ENCODE data around the gene ZNF75A. TPM values are rescaled to one million over a fixed set of nuclear protein-coding genes. Genes with fewer than 3 reads are reported as not detected.
A peak's percentile ranks its signal among the peaks of the same experiment; 100 is the strongest.

The ZNF75A gene
- polyA plus RNA-seq, 2 of the 4 experiments (the other 2 are of a cell fraction): 16.6 to 27.3 TPM

- TF ChIP-seq, protein P1, sequence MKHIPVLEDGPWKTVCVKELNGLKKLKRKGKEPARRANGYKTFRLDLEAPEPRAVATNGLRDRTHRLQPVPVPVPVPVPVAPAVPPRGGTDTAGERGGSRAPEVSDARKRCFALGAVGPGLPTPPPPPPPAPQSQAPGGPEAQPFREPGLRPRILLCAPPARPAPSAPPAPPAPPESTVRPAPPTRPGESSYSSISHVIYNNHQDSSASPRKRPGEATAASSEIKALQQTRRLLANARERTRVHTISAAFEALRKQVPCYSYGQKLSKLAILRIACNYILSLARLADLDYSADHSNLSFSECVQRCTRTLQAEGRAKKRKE (CRISPR knock-in tag; IDR thresholded peaks at IDR 0.05; ENCODE audit: low read depth): no peak
- no peak for TF ChIP-seq PHF8 (IDR thresholded peaks at IDR 0.05; ENCODE audit: borderline replicate concordance, low read depth)
- TF ChIP-seq, protein P2, sequence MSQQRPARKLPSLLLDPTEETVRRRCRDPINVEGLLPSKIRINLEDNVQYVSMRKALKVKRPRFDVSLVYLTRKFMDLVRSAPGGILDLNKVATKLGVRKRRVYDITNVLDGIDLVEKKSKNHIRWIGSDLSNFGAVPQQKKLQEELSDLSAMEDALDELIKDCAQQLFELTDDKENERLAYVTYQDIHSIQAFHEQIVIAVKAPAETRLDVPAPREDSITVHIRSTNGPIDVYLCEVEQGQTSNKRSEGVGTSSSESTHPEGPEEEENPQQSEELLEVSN (IDR thresholded peaks at IDR 0.05; ENCODE audit: borderline replicate concordance, low read depth): no peak
- TF ChIP-seq FOSB (CRISPR knock-in tag; IDR thresholded peaks at IDR 0.05): no peak
- TF ChIP-seq, protein P3, sequence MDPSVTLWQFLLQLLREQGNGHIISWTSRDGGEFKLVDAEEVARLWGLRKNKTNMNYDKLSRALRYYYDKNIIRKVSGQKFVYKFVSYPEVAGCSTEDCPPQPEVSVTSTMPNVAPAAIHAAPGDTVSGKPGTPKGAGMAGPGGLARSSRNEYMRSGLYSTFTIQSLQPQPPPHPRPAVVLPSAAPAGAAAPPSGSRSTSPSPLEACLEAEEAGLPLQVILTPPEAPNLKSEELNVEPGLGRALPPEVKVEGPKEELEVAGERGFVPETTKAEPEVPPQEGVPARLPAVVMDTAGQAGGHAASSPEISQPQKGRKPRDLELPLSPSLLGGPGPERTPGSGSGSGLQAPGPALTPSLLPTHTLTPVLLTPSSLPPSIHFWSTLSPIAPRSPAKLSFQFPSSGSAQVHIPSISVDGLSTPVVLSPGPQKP (IDR thresholded peaks at IDR 0.05; ENCODE audit: low read depth, low read length): no peak
- POLR2A ChIA-PET: no interaction called here
- Histone ChIP-seq H3K27ac (no peak overlapping the region), H3K4me3 (no peak overlapping the region), H3K4me2 (no peak overlapping the region), H3K4me1 (no peaks in the 10 kb centered on the region), H3K9me3 (peaks cover 8% of the 10 kb centered on the region; the same call in 1 of the 3 replicates)
- CTCF ChIA-PET: interaction anchor here (0.8 to 3.7 kb wide), 4 partner anchors 9 to 103 kb away, joined by 3 to 15 read pairs (median 4); no protein-coding TSS in a partner anchor
- no peak for FAIRE-seq
- ATAC-seq: no peak
- DNase-seq (ENCODE audit: low read depth in 1 of 2, low spot score in 1 of 2): no peak
- WGBS (ENCODE audit: missing lambda C conversion rate): 21% methylated on average over 5 of the region's 5 CpGs
Measured at GRCh38 chr16:3276679-3277078, 28.6 kb upstream of the ZNF75A start.

DNA sequence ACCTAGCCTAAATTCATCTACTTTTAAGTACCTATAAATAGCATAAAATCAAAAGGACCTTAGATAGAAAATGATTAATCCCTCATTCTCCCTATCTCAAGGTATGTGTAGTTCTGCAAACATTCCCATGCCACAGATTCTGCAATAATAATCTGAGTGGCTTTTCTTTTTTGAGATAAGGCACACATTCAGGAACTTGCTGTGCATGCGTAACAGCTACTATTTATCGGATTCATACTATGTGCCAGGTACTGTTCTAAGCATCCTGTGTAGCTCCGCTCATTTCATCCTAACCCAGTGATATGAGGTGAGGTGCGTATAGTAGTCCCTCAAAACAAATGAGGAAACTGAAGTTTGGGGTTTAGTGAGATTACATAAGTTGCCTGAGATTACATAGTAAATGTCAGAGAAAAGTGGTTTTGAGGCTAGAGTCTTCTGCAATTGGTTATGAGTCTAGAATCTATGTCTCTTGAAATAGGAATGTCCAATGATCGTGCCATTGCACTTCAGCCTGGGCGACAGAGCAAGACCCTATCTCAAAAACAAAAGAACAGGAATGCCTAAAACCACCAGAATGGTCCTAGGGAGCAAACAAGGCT is 24.0 kb upstream of the ZNF75A start:
- POLR2A ChIA-PET: no interaction called here
- H3K9me3 ChIP-seq: peaks cover 23% of the 10 kb centered on the region
- CTCF ChIA-PET: interaction anchor here (1.2 to 2.0 kb wide), 2 partner anchors 14 to 15 kb away, joined by 3 to 6 read pairs; no protein-coding TSS in a partner anchor
- ATAC-seq (no peak), FAIRE-seq (no peak), DNase-seq (ENCODE audit: low read depth in 1 of 2, low spot score in 1 of 2) (no peak)
- H3K4me3 ChIP-seq: no peak overlapping the region
- TF ChIP-seq SMC3 (IDR thresholded peaks at IDR 0.05) (no peak), MAZ (IDR thresholded peaks at IDR 0.05; ENCODE audit: borderline replicate concordance, low read depth, low read length) (no peak), RFX5 (IDR thresholded peaks at IDR 0.05) (no peak)
- H3K27ac ChIP-seq: no peak overlapping the region
- H3K4me1 ChIP-seq: no peaks in the 10 kb centered on the region
- 96% methylated on average over 6 of the region's 6 CpGs for WGBS (ENCODE audit: missing lambda C conversion rate)
- H3K4me2 ChIP-seq: peak overlapping the region; percentile 82; the same call in 2 of the 3 replicates

DNA sequence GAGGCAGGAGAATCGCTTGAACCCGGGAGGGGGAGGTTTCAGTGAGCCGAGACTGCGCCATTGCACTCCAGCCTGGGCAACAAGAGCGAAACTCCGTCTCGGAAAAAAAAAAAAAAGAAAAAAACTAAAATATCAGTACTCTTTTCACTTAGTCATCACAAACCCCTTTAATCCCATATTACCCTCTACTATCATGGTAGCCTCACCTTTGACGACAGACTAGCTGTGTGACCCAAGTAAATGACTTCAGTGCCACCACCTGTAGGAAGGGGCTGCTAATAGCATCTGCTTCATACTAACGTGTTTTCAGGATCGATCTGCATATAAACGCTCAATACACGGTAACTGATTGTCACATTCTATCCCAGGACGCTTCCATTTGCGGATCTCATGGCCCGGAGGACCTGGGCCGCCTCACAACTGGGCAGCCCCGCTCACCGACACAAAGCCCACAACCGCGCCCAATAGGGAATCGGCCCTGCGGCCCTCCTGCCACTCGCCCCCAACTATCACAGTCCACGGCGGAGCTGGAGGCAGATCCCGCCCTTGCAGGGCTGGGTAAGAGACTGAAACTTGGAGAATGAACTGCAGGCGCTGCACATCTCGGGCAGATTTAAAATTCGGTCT is 23.1 kb upstream of the ZNF75A start:
- ChIA-PET POLR2A (interaction anchor here (0.5 to 3.2 kb wide), 12 partner anchors 11 to 991 kb away, joined by 3 to 15 read pairs (median 8); partner anchors contain the start of genes NAA60, OR1F1, TFAP4 and TIGD7), CTCF (interaction anchor here (1.0 to 1.6 kb wide), 3 partner anchors 47 to 218 kb away, joined by 3 to 4 read pairs (median 4); partner anchors contain the start of genes CLUAP1 and ZNF200)
- ATAC-seq (peak; percentile 66 to 80), DNase-seq (ENCODE audit: low read depth in 1 of 2, low spot score in 1 of 2) (peak in 1 of 2 experiments; percentile 82), FAIRE-seq (no peak)
- Histone ChIP-seq H3K4me3 (peak overlapping the region; percentile 80), H3K9me3 (peaks cover 32% of the 10 kb centered on the region), H3K4me1 (no peaks in the 10 kb centered on the region), H3K27ac (peak overlapping the region; percentile 90 to 97), H3K4me2 (peak overlapping the region; percentile 82)
- WGBS (ENCODE audit: missing lambda C conversion rate): 14% methylated on average over 29 of the region's 29 CpGs
- TF ChIP-seq MAFK (IDR thresholded peaks at IDR 0.05; ENCODE audit: partially characterized antibody) (peak; percentile 46), ZSCAN20 (CRISPR knock-in tag; IDR thresholded peaks at IDR 0.05) (no peak), PHF8 (IDR thresholded peaks at IDR 0.05; ENCODE audit: borderline replicate concordance, low read depth) (no peak), MYC (IDR thresholded peaks at IDR 0.05; ENCODE audit: borderline replicate concordance, low read length) (no peak), CEBPB (IDR thresholded peaks at IDR 0.05) (no peak), NR3C1 (IDR thresholded peaks at IDR 0.05) (no peak), RAD21 (conservative IDR thresholded peaks at IDR 0.05 in 1 of 2, IDR thresholded peaks at IDR 0.05 in 1 of 2) (0 out of 5 replicates have a peak, but pooled peaks of 1 of the 2 experiments have one; percentile 17)

Data from A549 (cell line).